GM19043 (cell line): ENCODE data around the gene PCSK7.

Source experiments
- ATAC-seq: cut with Tn5 transposase; IDR thresholded peaks from one replicate; pipeline ENCODE4 v1.9.1; 2021; ENCODE audit warnings: low read depth; ENCODE audit not compliant: unreplicated experiment

The PCSK7 gene

GRCh38 chr11:117232092-117232878, 412 bp upstream of the PCSK7 start, which contains the start of gene RNF214:
Gene RNF214, plus strand, starts transcription at chr11:117232671. Its CDS starts 1,602 bp downstream, at chr11:117234273.
- peak; percentile 62 for ATAC-seq

GRCh38 chr11:117230999-117231841, 653 bp downstream of the PCSK7 start:
- no peak for ATAC-seq

DNA sequence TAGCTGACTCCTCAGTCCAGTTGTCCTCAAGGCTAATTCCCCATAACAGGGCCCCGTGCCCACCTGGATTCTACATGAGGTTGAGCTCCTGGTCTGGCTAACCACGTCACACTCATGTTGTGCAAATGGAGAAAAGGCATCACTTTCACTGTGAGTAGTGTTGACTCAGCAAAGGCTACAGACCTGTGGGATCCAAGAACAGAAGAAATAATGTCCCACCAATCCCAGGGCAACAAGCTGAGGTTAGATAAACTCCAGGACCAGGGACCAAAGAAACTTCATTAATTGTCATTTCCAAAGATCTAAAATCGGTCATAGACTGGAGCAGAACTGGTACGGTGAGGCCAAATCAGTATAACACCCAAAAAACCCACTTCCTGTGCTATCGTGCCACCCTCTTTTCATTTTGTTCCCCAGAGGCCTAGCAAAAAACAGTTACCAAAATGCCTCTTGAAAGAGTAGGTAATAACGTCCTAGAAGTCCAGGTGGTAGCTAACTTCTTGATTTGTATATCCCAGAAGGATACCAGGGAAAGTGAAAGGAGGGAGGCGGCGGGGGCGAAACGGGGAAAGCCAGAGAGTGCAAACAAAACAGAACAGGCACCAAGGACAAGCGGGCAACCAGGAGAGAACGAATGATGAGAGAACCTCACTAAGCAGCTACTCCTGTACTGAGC, 1.4 kb downstream of the PCSK7 start:
- ATAC-seq = no peak

GRCh38 chr11:117229931-117230285, 2.0 kb downstream of the PCSK7 start:
- no peak for ATAC-seq

DNA sequence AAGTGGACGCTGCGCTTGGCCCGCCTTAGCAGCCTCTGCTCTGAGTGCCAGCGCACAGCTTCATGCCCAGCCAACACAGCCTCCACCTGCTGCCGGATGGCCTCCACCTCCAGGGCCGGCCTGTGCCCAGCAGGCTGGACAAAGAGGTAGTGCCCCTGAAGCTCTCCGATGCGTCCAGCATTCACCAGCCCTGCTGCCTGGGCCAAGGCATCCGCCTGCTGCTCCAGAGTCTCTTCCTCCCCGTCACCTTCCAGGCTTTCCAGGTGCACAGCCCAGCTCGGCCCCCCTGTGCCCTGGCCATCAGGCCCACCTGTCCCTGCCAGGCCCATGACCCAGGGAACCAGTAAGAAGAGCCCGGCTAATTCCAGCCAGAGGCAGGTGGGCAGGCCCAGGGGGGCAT, 2.5 kb downstream of the PCSK7 start:
- no peak for ATAC-seq

DNA sequence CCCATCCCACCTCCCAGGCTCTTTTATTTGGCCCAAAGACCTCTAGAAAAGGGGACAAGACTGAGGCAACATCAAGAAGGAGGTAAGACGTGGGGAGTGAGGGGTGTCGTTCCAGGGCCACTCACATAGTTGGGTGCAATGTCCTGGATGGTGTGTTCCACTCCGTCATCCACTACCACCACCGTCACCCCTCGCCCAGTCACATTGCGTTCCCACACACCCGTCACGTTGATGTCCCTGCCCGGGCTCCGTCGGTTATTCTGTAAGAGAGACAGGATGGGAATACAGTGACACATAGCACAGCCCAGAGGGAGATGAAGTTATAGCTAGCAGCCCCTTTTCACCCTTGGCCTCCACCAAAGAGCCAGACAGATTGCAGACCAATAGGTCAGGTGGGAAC, 3.8 kb downstream of the PCSK7 start:
- ATAC-seq = no peak

DNA sequence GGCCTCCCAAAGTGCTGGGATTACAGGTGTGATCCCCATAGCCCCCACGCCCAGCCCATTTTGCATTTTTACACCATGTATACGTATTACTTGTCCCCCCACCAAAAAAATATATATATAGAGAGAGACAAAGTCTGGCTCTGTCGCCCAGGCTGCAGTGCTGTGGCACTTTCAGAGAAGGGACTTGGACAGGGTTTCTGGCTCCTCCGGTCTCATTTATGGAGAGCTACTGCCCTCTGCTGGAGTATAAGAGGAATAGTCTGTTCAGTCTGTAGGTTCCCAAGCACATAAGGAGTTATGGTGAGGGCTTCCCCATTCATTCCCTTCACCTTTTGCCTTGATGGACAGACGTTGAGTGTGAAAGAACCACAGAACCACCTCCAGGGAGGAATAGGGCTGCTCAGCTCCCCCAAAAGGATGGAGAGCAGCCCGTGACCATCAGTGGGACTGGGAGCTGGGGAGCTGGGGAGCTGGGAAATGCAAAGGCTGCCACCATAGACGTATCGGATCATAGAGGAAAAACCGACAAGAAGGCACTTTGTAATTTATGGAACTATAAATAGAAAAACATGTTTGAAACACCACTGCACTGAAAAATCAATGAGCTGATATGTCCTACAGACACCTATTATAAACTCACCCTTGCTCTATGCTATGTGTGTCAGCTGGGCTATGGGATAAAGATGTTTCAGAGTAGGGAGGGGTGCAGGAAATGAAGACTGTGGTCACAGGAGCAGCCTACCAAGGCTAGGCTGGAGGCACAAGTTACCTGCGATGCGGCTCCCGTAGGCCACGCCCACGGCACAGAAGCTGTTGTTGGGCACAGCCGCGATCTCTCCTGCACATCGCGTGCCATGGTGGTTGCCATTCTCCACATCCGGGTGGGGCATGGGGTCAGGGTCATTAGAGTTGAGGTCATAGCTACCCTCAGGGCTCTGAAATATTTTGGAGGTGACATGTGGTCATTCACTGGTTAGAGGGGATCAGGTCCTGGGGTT, 5.2 kb downstream of the PCSK7 start:
- ATAC-seq = no peak

DNA sequence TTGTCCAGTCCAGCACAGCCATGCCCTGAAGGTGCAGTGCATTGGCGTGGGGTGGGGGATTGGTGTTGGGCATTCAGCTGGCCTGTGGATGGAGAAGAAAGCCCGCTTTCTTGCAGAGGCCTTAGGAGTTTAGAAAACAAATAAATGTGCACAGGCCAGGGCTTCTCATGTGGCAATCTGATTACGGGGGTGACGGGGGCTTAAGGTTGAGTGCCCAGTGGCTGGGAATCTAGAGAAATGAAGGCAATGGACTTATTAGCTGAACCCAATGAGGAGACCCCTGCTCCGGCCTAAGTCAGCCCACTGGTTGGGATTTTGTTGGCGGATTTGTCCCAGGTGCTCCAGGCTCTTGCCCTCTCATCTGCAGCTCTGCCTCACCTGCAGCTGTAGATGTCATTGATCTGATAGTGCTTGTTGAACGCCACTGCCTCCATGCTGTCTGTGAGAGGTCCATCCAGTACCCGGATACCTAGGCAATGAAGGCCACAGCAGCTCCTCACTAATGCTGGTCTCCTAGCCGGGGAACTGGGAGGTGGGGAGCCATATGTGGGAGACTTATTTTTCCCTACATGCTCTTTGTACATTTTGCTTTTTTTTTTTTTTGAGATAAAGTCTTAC, 6.2 kb downstream of the PCSK7 start:
- no peak for ATAC-seq

DNA sequence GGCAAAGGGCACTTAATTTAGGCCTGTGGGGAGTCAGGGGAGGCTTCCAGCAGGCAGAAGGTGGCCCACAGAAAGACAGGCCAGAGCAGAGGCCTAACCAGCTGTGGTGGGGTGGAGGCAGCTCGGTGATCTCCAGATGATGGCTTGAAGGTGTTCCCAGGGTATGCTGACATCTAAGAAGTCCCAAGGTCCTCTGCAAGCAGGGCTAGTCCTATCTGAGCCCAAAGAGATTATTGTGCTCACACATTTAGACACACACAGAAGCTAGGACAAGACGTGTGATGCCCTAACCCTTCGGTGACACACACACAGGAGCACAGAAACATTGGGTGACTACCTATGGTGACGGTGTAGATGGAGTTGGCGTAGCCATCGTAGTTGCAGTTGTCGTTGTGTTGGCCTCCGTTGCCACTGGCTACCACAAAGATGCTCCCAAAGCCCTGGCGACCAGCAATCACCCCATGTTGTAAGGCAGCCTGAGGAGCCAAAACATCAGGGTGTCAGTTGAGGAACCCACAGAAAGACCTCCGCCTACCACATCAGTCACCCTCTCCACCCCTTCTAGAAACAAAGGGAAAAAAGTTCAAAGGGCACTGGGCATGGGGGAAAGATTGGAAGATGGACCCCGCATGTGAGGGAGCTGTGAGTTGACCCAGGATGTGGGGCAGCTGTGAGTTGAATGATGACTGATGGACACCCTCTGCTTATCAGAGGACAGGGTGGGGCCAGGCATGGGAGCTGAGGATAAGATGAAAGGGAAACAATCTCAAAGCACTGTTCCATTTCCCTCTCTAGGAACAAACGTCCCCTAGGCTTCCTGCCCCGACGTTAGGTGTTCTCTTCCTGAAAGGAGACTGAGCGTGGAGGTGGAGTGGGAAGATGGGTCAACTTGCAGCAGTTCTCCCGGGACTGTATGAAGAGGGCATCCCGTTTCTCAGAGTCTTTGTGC, 7.9 kb downstream of the PCSK7 start:
- ATAC-seq = no peak

DNA sequence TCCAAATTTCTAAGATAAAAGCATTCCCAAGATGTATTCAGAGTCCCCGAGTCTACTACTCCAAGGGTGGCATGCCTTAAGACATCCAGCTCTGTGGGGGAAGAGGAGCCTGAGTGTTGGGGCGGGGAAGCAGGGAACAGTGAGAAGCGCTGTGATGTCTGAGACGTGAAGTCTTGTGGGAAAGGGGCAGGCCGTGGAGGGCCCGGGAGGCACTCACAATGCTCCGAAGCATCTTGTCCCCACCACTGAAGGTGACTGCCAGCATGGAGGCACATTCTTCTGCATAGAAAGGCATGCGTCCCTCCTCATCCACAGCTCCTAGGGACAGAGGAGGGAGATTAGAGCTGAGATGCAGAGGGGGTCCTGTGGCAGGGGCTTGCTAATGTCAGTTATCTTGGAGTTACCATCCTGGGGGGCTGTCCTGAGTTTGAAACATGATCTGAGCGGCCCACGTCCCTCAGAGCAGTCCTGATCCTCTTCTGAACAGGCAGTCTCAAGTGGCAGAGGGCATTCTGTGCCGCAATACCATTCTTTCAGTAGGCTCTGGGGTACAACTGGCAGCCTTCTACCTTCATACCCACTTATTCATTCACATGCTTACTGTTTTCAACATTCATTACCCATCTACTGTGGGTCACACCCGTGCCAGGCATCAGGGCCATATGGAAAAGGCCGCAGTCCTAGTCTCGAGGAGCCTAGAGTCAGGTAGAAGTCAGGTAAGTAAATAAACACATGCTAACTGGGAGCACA, 8.7 kb downstream of the PCSK7 start:
- no peak for ATAC-seq

GRCh38 chr11:117221775-117222517, 9.9 kb downstream of the PCSK7 start:
- ATAC-seq = no peak

DNA sequence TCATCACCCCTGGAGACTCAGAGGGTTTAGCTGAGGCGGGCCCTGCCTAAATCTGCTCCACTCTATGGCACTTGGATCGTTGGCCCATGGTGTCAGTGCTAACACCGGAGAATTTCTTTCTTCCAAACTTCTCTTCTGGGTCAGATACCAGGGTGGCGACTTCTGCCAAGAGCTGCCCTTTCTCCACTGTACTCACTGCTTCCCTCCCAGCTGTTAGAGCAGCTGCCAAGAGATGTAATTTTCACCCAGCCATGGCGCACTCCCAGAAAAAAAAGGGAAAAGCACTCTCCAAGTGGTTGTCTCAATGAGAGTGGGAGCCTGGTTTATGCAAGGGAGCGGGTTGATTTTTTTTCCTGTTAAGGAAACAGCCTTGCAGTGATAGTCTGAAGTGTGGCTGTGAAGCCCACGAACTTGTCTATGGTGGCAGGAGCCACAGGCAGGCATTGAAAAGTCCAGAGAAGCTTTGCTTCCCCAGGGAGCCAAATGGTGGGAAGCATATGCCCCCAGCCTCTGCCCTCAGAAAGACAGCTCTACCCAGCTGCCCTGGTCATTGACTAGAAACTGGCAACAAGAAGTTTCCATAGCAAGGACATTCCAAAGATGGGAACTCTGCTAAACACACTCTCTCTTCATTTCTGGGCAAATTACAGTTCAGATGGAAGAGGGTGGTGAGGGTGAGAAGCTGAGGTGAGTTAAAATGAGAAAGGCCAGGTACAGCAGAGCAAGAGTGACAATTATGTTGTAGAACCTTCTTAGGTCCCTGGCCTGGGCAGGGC, 10.7 kb downstream of the PCSK7 start:
- ATAC-seq = no peak

DNA sequence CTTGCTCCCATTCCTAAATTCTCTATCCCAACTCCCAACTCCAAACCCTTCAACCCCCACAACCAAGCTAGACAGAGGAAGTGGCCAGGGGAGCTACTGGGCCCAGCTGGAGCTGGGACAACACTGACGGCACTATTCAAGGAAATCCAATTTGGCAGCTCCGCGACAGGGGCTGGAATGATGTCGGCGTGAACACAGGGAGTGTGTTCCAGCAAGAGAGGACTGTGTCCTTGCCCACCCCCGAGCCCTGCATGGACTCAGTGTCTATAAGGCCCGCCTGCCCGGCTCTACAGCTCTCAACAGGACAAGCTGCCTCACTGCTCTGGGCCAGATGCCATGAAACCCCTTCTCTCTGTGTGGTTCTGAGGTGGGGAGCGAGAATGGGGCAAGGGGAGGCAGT, 11.3 kb downstream of the PCSK7 start:
- ATAC-seq = no peak

GRCh38 chr11:117219995-117220394, 11.9 kb downstream of the PCSK7 start:
- no peak for ATAC-seq

DNA sequence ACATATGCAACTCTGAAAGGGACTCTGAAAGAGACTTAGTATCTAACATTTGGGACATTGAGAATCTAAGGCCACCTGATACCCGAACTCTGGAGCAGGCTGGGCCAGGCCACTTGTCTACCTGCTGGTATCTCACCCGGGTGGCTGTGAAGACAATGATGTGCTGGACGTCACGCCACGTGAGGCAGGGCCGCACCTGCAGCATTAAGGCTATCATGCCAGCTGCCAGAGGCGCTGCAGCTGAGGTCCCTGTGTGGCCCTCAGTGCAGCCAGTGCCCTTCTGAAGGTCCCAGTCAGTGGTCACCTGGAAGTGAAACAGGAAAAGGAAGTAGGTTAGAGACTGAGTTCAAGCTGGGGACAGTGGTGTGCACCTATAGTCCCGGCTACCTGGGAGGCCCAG, 12.4 kb downstream of the PCSK7 start:
- no peak for ATAC-seq

- ATAC-seq = no peak
Observed at GRCh38 chr11:117219001-117219400, 12.9 kb downstream of the PCSK7 start.
